ENCODE measurements around the gene AMACR. TPM values are rescaled to one million over a fixed set of nuclear protein-coding genes. Genes with fewer than 3 reads are reported as not detected.

AMACR gene
- total RNA-seq, 1 donor from 2014 or later, result 9.8 TPM

DNA sequence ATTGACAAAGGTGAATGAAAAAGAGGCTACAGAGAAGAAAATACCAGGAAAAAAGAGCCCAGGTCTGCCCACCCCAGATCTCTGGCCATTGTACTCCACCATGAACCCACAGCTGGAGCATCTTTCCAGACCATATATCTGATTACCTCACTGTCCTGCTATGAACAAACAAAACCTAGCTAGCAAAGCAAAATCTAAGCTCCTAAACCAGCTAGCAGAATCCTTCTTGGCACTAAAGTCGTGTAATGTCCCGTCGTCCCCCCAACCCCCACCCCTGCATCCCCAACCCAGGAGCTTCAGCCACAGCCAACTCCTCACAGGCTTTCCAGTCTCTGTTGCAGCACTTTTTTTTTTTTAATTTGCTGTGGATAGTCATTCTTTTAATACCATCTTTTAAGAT is 32.6 kb upstream of the AMACR start:
- H3K27ac Mint-ChIP-seq, result no peak overlapping the region
- peaks cover 33% of the 10 kb centered on the region for H3K4me1 Mint-ChIP-seq
- H3K27me3 Mint-ChIP-seq (ENCODE audit: low read depth), result peaks cover 6% of the 10 kb centered on the region
- no peak for DNase-seq (ENCODE audit: low spot score in 2 of 2, unreplicated experiment in 2 of 2)
- H3K9me3 Mint-ChIP-seq, result no peaks in the 10 kb centered on the region
- H3K36me3 Mint-ChIP-seq, result peaks cover 10% of the 10 kb centered on the region
- H3K4me3 Mint-ChIP-seq, result no peak overlapping the region
- TF ChIP-seq CTCF (IDR thresholded peaks at IDR 0.05; ENCODE audit: unreplicated experiment), result no peak

DNA sequence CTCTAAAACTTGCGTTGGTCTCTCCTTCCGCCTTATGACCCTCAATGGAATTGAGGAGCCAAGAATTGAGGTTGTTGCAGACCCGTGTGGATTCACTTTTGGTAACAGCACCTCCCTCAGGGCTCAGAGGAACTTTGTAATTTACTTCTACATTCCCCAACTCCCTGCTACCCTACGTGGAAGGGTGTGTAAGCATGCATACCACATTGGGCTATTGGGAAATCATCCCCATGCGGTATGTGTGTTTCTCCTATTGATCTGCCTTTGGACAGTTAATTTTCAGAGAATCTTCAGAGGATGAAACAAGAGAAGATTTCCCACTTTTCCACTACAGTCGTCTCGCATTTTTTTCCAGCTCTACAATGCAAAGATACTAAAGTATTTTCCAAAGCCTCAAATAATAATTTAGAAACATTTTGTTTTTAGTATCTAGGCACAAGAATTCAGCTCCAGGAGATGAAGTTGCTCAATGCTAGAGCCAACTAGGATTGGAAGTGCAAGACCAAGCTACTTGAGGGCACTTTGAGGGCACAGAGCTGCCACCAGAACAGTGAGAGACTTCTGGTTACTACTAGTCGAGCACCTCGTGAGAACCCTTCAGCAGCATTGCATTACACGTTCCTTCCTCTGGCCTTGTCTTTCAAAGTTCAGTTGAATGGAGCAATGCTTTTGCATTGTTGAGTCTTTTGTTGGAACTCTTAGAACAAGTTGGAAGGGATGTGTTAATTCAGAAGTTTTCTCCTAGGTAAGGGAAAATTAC is 31.7 kb upstream of the AMACR start:
- peaks cover 33% of the 10 kb centered on the region for H3K4me1 Mint-ChIP-seq
- H3K4me3 Mint-ChIP-seq, result no peak overlapping the region
- no peaks in the 10 kb centered on the region for H3K9me3 Mint-ChIP-seq
- peaks cover 4% of the 10 kb centered on the region for H3K27me3 Mint-ChIP-seq (ENCODE audit: low read depth)
- no peak overlapping the region for H3K27ac Mint-ChIP-seq
- H3K36me3 Mint-ChIP-seq, result peaks cover 16% of the 10 kb centered on the region
- no peak for TF ChIP-seq CTCF (IDR thresholded peaks at IDR 0.05; ENCODE audit: unreplicated experiment)
- no peak for DNase-seq (ENCODE audit: low spot score in 2 of 2, unreplicated experiment in 2 of 2)

GRCh38 chr5:34038838-34039237 is 31.0 kb upstream of the AMACR start:
- Mint-ChIP-seq H3K27me3 (ENCODE audit: low read depth) (peaks cover 2% of the 10 kb centered on the region), H3K4me3 (no peak overlapping the region), H3K36me3 (peaks cover 19% of the 10 kb centered on the region), H3K9me3 (no peaks in the 10 kb centered on the region), H3K4me1 (peaks cover 33% of the 10 kb centered on the region), H3K27ac (no peak overlapping the region)
- no peak for TF ChIP-seq CTCF (IDR thresholded peaks at IDR 0.05; ENCODE audit: unreplicated experiment)
- DNase-seq (ENCODE audit: low spot score in 2 of 2, unreplicated experiment in 2 of 2), result no peak

GRCh38 chr5:34038390-34038789 is 30.5 kb upstream of the AMACR start:
- no peak for TF ChIP-seq CTCF (IDR thresholded peaks at IDR 0.05; ENCODE audit: unreplicated experiment)
- H3K36me3 Mint-ChIP-seq, result peaks cover 20% of the 10 kb centered on the region
- H3K27me3 Mint-ChIP-seq (ENCODE audit: low read depth), result peaks cover 2% of the 10 kb centered on the region
- no peak overlapping the region for H3K27ac Mint-ChIP-seq
- H3K9me3 Mint-ChIP-seq, result no peaks in the 10 kb centered on the region
- no peak for DNase-seq (ENCODE audit: low spot score in 2 of 2, unreplicated experiment in 2 of 2)
- H3K4me1 Mint-ChIP-seq, result peaks cover 31% of the 10 kb centered on the region
- H3K4me3 Mint-ChIP-seq, result no peak overlapping the region

- no peak for DNase-seq (ENCODE audit: low spot score in 2 of 2, unreplicated experiment in 2 of 2)
- H3K4me3 Mint-ChIP-seq, result no peak overlapping the region
- H3K27ac Mint-ChIP-seq, result no peak overlapping the region
- H3K9me3 Mint-ChIP-seq, result no peaks in the 10 kb centered on the region
- no peak for TF ChIP-seq CTCF (IDR thresholded peaks at IDR 0.05; ENCODE audit: unreplicated experiment)
- peaks cover 24% of the 10 kb centered on the region for H3K4me1 Mint-ChIP-seq
- peaks cover 25% of the 10 kb centered on the region for H3K36me3 Mint-ChIP-seq
- H3K27me3 Mint-ChIP-seq (ENCODE audit: low read depth), result peaks cover 2% of the 10 kb centered on the region
These were observed 29.9 kb upstream of the AMACR start for GRCh38 chr5:34037726-34038125.
